ES-I3 (cell line): ENCODE data around the gene TOM1L2.

Source experiments
- H3K36me3 ChIP-seq: 2 replicates; pipeline ENCODE4 v1.6.1; 2013; ENCODE audit warnings: mild to moderate bottlenecking, low read length, control low read depth, moderate library complexity; ENCODE audit not compliant: insufficient read depth
- H3K4me1 ChIP-seq: 2 replicates; pipeline ENCODE4 v1.6.1; 2013; ENCODE audit warnings: mild to moderate bottlenecking, control low read depth, low read length; ENCODE audit not compliant: insufficient read depth
- H3K9ac ChIP-seq: 2 replicates; pipeline ENCODE4 v1.6.1; 2013; ENCODE audit warnings: low read depth, mild to moderate bottlenecking, low read length, moderate library complexity
- H3K9me3 ChIP-seq: 2 replicates; pipeline ENCODE4 v1.6.1; 2013; ENCODE audit warnings: mild to moderate bottlenecking, low read length, moderate library complexity; ENCODE audit not compliant: control insufficient read depth, insufficient read depth

The TOM1L2 gene

GRCh38 chr17:17872547-17873345, 99.5 kb downstream of the TOM1L2 start:
- H3K9ac ChIP-seq, result no peak overlapping the region
- H3K4me1 ChIP-seq, result peaks cover 22% of the 10 kb centered on the region

GRCh38 chr17:17871913-17872312, 100.3 kb downstream of the TOM1L2 start:
- Histone ChIP-seq H3K36me3 (no peaks in the 10 kb centered on the region), H3K9ac (no peak overlapping the region), H3K4me1 (peaks cover 24% of the 10 kb centered on the region), H3K9me3 (no peaks in the 10 kb centered on the region)

More at GRCh38 chr17:17872547-17873345, 99.5 kb downstream of the TOM1L2 start:
- no peaks in the 10 kb centered on the region for H3K9me3 ChIP-seq
- H3K36me3 ChIP-seq, result no peaks in the 10 kb centered on the region

- H3K9ac ChIP-seq, result no peak overlapping the region
- no peaks in the 10 kb centered on the region for H3K36me3 ChIP-seq
- no peaks in the 10 kb centered on the region for H3K9me3 ChIP-seq
- peaks cover 33% of the 10 kb centered on the region for H3K4me1 ChIP-seq
These were observed 102.0 kb downstream of the TOM1L2 start for GRCh38 chr17:17870247-17870646.

GRCh38 chr17:17868641-17869522, 103.3 kb downstream of the TOM1L2 start:
- no peak overlapping the region for H3K9ac ChIP-seq
- H3K9me3 ChIP-seq, result no peaks in the 10 kb centered on the region
- H3K36me3 ChIP-seq, result no peaks in the 10 kb centered on the region; the same call in 1 of the 2 replicates
- peaks cover 33% of the 10 kb centered on the region for H3K4me1 ChIP-seq

GRCh38 chr17:17866897-17867296, 105.3 kb downstream of the TOM1L2 start:
- Histone ChIP-seq H3K36me3 (no peaks in the 10 kb centered on the region; the same call in 1 of the 2 replicates), H3K9me3 (no peaks in the 10 kb centered on the region), H3K9ac (no peak overlapping the region), H3K4me1 (peaks cover 33% of the 10 kb centered on the region)

GRCh38 chr17:17866425-17866824, 105.8 kb downstream of the TOM1L2 start:
- H3K9me3 ChIP-seq, result no peaks in the 10 kb centered on the region

GRCh38 chr17:17865035-17865434, 107.2 kb downstream of the TOM1L2 start:
- Histone ChIP-seq H3K36me3 (no peaks in the 10 kb centered on the region; the same call in 1 of the 2 replicates), H3K9me3 (no peaks in the 10 kb centered on the region), H3K9ac (no peak overlapping the region), H3K4me1 (peaks cover 35% of the 10 kb centered on the region)

More at GRCh38 chr17:17866425-17866824, 105.8 kb downstream of the TOM1L2 start:
- H3K36me3 ChIP-seq, result no peaks in the 10 kb centered on the region; the same call in 1 of the 2 replicates
- no peak overlapping the region for H3K9ac ChIP-seq
- H3K4me1 ChIP-seq, result peaks cover 33% of the 10 kb centered on the region

- Histone ChIP-seq H3K36me3 (no peaks in the 10 kb centered on the region; the same call in 1 of the 2 replicates), H3K4me1 (peaks cover 3% of the 10 kb centered on the region; the same call in 1 of the 2 replicates), H3K9ac (no peak overlapping the region), H3K9me3 (no peaks in the 10 kb centered on the region)
These were observed 111.5 kb downstream of the TOM1L2 start for GRCh38 chr17:17860766-17861107.

GRCh38 chr17:17859909-17860765, 112.1 kb downstream of the TOM1L2 start:
- H3K36me3 ChIP-seq, result no peaks in the 10 kb centered on the region; the same call in 1 of the 2 replicates
- H3K4me1 ChIP-seq, result peaks cover 3% of the 10 kb centered on the region; the same call in 1 of the 2 replicates
- H3K9ac ChIP-seq, result no peak overlapping the region
- no peaks in the 10 kb centered on the region for H3K9me3 ChIP-seq

GRCh38 chr17:17857496-17857895, 114.7 kb downstream of the TOM1L2 start:
- Histone ChIP-seq H3K4me1 (peaks cover 3% of the 10 kb centered on the region; the same call in 1 of the 2 replicates), H3K36me3 (no peaks in the 10 kb centered on the region; the same call in 1 of the 2 replicates), H3K9ac (no peak overlapping the region), H3K9me3 (no peaks in the 10 kb centered on the region)

- Histone ChIP-seq H3K9ac (no peak overlapping the region), H3K4me1 (peaks cover 3% of the 10 kb centered on the region; the same call in 1 of the 2 replicates), H3K9me3 (no peaks in the 10 kb centered on the region), H3K36me3 (no peaks in the 10 kb centered on the region)
These were observed 115.8 kb downstream of the TOM1L2 start for GRCh38 chr17:17856386-17856785.

- H3K36me3 ChIP-seq, result no peaks in the 10 kb centered on the region
- H3K9ac ChIP-seq, result no peak overlapping the region
- no peaks in the 10 kb centered on the region for H3K9me3 ChIP-seq
- peaks cover 3% of the 10 kb centered on the region; the same call in 1 of the 2 replicates for H3K4me1 ChIP-seq
These were observed 116.2 kb downstream of the TOM1L2 start for GRCh38 chr17:17855976-17856375.

- Histone ChIP-seq H3K9ac (no peak overlapping the region), H3K9me3 (no peaks in the 10 kb centered on the region), H3K36me3 (no peaks in the 10 kb centered on the region), H3K4me1 (peaks cover 12% of the 10 kb centered on the region)
These were observed 118.3 kb downstream of the TOM1L2 start for GRCh38 chr17:17853811-17854447.
